NB4 (cell line): ENCODE results near the gene COL6A2.

Experiments used
- CTCF ChIP-seq: IDR thresholded peaks from one replicate; pipeline ENCODE4 v1.5.1; 2012; ENCODE audit warnings: low read depth, low read length
- MAX ChIP-seq: IDR thresholded peaks from 2 replicates; pipeline ENCODE4 v1.6.1; 2011; ENCODE audit warnings: low read depth, low read length
- POLR2A ChIP-seq: IDR thresholded peaks from 2 replicates; pipeline ENCODE4 v1.6.1; 2011; ENCODE audit warnings: mild to moderate bottlenecking; ENCODE audit not compliant: insufficient read length; ENCODE audit errors: extremely low read depth

- TF ChIP-seq CTCF (no peak), POLR2A (no peak), MAX (no peak)
These were observed 47.1 kb upstream of the COL6A2 start for GRCh38 chr21:46050668-46051378.
